ENCODE results near the gene SH3RF3.

SH3RF3 gene

GRCh38 chr2:109231428-109231827 is 102.4 kb downstream of the SH3RF3 start:
- TF ChIP-seq REST (IDR thresholded peaks at IDR 0.05; ENCODE audit: insufficient read depth in 1 of 2, low read depth in 2 of 2, low read length in 2 of 2), result no peak
- TF ChIP-seq SIN3A (IDR thresholded peaks at IDR 0.05; ENCODE audit: borderline replicate concordance, insufficient read depth, low read length), result no peak

GRCh38 chr2:109231996-109232705 is 103.1 kb downstream of the SH3RF3 start:
- no peak for TF ChIP-seq POLR2AphosphoS5 (IDR thresholded peaks at IDR 0.05; ENCODE audit: low read depth, low read length)
- no peak for TF ChIP-seq REST (IDR thresholded peaks at IDR 0.05; ENCODE audit: insufficient read depth in 1 of 2, low read depth in 2 of 2, low read length in 2 of 2)
- TF ChIP-seq FOXP2 (optimal IDR thresholded peaks at IDR 0.05; ENCODE audit: borderline replicate concordance, extremely low read depth, extremely low read length, insufficient read depth), result no peak
- no peak for TF ChIP-seq SIN3A (IDR thresholded peaks at IDR 0.05; ENCODE audit: borderline replicate concordance, insufficient read depth, low read length)
- no peak for TF ChIP-seq TAF1 (IDR thresholded peaks at IDR 0.05; ENCODE audit: borderline replicate concordance, insufficient read depth, low read length)

- no peak for TF ChIP-seq SIN3A (IDR thresholded peaks at IDR 0.05; ENCODE audit: borderline replicate concordance, insufficient read depth, low read length)
- TF ChIP-seq REST (IDR thresholded peaks at IDR 0.05; ENCODE audit: insufficient read depth in 1 of 2, low read depth in 2 of 2, low read length in 2 of 2), result no peak
- TF ChIP-seq FOXP2 (optimal IDR thresholded peaks at IDR 0.05; ENCODE audit: borderline replicate concordance, extremely low read depth, extremely low read length, insufficient read depth), result no peak
These were observed 103.9 kb downstream of the SH3RF3 start for GRCh38 chr2:109232909-109233308.

- no peak for TF ChIP-seq POLR2AphosphoS5 (IDR thresholded peaks at IDR 0.05; ENCODE audit: low read depth, low read length)
- TF ChIP-seq TAF1 (IDR thresholded peaks at IDR 0.05; ENCODE audit: borderline replicate concordance, insufficient read depth, low read length), result no peak
- no peak for TF ChIP-seq REST (IDR thresholded peaks at IDR 0.05; ENCODE audit: insufficient read depth in 1 of 2, low read depth in 2 of 2, low read length in 2 of 2)
- TF ChIP-seq SIN3A (IDR thresholded peaks at IDR 0.05; ENCODE audit: borderline replicate concordance, insufficient read depth, low read length), result no peak
- TF ChIP-seq FOXP2 (optimal IDR thresholded peaks at IDR 0.05; ENCODE audit: borderline replicate concordance, extremely low read depth, extremely low read length, insufficient read depth), result no peak
These were observed 104.6 kb downstream of the SH3RF3 start for GRCh38 chr2:109233643-109234042.

GRCh38 chr2:109234355-109234754 is 105.3 kb downstream of the SH3RF3 start:
- no peak for TF ChIP-seq POLR2AphosphoS5 (IDR thresholded peaks at IDR 0.05; ENCODE audit: low read depth, low read length)
- TF ChIP-seq TAF1 (IDR thresholded peaks at IDR 0.05; ENCODE audit: borderline replicate concordance, insufficient read depth, low read length), result no peak
- TF ChIP-seq FOXP2 (optimal IDR thresholded peaks at IDR 0.05; ENCODE audit: borderline replicate concordance, extremely low read depth, extremely low read length, insufficient read depth), result no peak
